Measurements from ENCODE around the gene PTBP1. TPM values are rescaled to one million over a fixed set of nuclear protein-coding genes. Genes with fewer than 3 reads are reported as not detected.

Gene PTBP1
- 222 to 238 TPM (median 234 TPM) in 5 replicates for total RNA-seq (2022; extraction: Qiagen RNA extraction; ENCODE audit: low read depth)

GRCh38 chr19:796692-797527 is at the start of gene PTBP1:
PTBP1 (plus strand) TSS chr19:797452; CDS start chr19:797498, 46 bp downstream.

GRCh38 chr19:750640-751423 is 46.4 kb upstream of the PTBP1 start, which contains the start of gene MISP:
MISP (plus strand) TSS chr19:751112; CDS start chr19:756947, 5,835 bp downstream.

GRCh38 chr19:821825-822503 is 24.7 kb downstream of the PTBP1 start, which contains the start of gene PLPPR3:
PLPPR3 (minus strand) TSS chr19:821955; CDS start chr19:821559, 396 bp downstream.

GRCh38 chr19:827710-828321 is 30.6 kb downstream of the PTBP1 start, which contains the start of gene AZU1:
AZU1 (plus strand) TSS chr19:827837; CDS start chr19:827847, 10 bp downstream.

GRCh38 chr19:840519-841206 is 43.4 kb downstream of the PTBP1 start, which contains the start of gene PRTN3:
PRTN3 (plus strand) TSS chr19:840999; CDS start chr19:841009, 10 bp downstream.

GRCh38 chr19:852136-853013 is 55.1 kb downstream of the PTBP1 start, which contains the start of gene ELANE:
ELANE (plus strand) TSS chr19:852303; CDS start chr19:852329, 26 bp downstream.

GRCh38 chr19:858868-859843 is 61.9 kb downstream of the PTBP1 start, which contains the start of gene CFD:
CFD (plus strand) TSS chr19:859664; CDS start chr19:859690, 26 bp downstream.

Other genes starting within 250 kb of the PTBP1 start
- 669 to 733 TPM (median 672 TPM) in 5 replicates for gene BSG, start 224.9 kb upstream of the PTBP1 start, total RNA-seq (2022; extraction: Qiagen RNA extraction; ENCODE audit: low read depth)
- gene HCN2, start 207.6 kb upstream of the PTBP1 start, total RNA-seq (2022; extraction: Qiagen RNA extraction; ENCODE audit: low read depth): 30.9 to 43.9 TPM (median 36.4 TPM) in 5 replicates
- gene POLRMT, start 163.9 kb upstream of the PTBP1 start, total RNA-seq (2022; extraction: Qiagen RNA extraction; ENCODE audit: low read depth): 64.0 to 104 TPM (median 94.3 TPM) in 5 replicates
- 0.32 to 0.97 TPM (median 0.76 TPM) in 5 replicates for gene FGF22, start 157.6 kb upstream of the PTBP1 start, total RNA-seq (2022; extraction: Qiagen RNA extraction; ENCODE audit: low read depth)
- 59.2 to 69.6 TPM (median 63.5 TPM) in 5 replicates for gene RNF126, start 134.2 kb upstream of the PTBP1 start, total RNA-seq (2022; extraction: Qiagen RNA extraction; ENCODE audit: low read depth)
- gene FSTL3, start 121.1 kb upstream of the PTBP1 start, total RNA-seq (2022; extraction: Qiagen RNA extraction; ENCODE audit: low read depth): 126 to 139 TPM (median 135 TPM) in 5 replicates
- gene PRSS57, start 102.0 kb upstream of the PTBP1 start, total RNA-seq (2022; extraction: Qiagen RNA extraction; ENCODE audit: low read depth): 0.09 to 0.31 TPM (median 0.12 TPM) in 4 of 5 replicates, not detected in the other
- 11.5 to 17.0 TPM (median 13.6 TPM) in 5 replicates for gene PALM, start 88.5 kb upstream of the PTBP1 start, total RNA-seq (2022; extraction: Qiagen RNA extraction; ENCODE audit: low read depth)
- gene MISP, start 46.3 kb upstream of the PTBP1 start, total RNA-seq (2022; extraction: Qiagen RNA extraction; ENCODE audit: low read depth): 86.2 to 99.9 TPM (median 95.7 TPM) in 5 replicates
- gene PLPPR3, start 24.5 kb downstream of the PTBP1 start, total RNA-seq (2022; extraction: Qiagen RNA extraction; ENCODE audit: low read depth): 1.9 to 4.8 TPM (median 3.8 TPM) in 5 replicates
- 0.14 to 0.34 TPM (median 0.22 TPM) in 4 of 5 replicates, not detected in the other for gene AZU1, start 30.4 kb downstream of the PTBP1 start, total RNA-seq (2022; extraction: Qiagen RNA extraction; ENCODE audit: low read depth)
- gene PRTN3, start 43.5 kb downstream of the PTBP1 start, total RNA-seq (2022; extraction: Qiagen RNA extraction; ENCODE audit: low read depth): 0.24 to 0.36 TPM (median 0.28 TPM) in 5 replicates
- 0.13 to 0.17 TPM (median 0.14 TPM) in 3 of 5 replicates, not detected in the others for gene ELANE, start 54.9 kb downstream of the PTBP1 start, total RNA-seq (2022; extraction: Qiagen RNA extraction; ENCODE audit: low read depth)
- gene CFD, start 62.2 kb downstream of the PTBP1 start, total RNA-seq (2022; extraction: Qiagen RNA extraction; ENCODE audit: low read depth): 8.2 to 19.0 TPM (median 16.7 TPM) in 5 replicates
- 10.9 to 20.5 TPM (median 18.7 TPM) in 5 replicates for gene MED16, start 95.7 kb downstream of the PTBP1 start, total RNA-seq (2022; extraction: Qiagen RNA extraction; ENCODE audit: low read depth)
- gene RNU6-9, start 96.0 kb downstream of the PTBP1 start, total RNA-seq (2022; extraction: Qiagen RNA extraction; ENCODE audit: low read depth): not detected in 5 replicates
- 27.2 to 42.8 TPM (median 35.9 TPM) in 5 replicates for gene R3HDM4, start 115.8 kb downstream of the PTBP1 start, total RNA-seq (2022; extraction: Qiagen RNA extraction; ENCODE audit: low read depth)
- gene KISS1R, start 119.9 kb downstream of the PTBP1 start, total RNA-seq (2022; extraction: Qiagen RNA extraction; ENCODE audit: low read depth): 0.17 to 0.43 TPM (median 0.30 TPM) in 5 replicates
- gene ARID3A, start 128.6 kb downstream of the PTBP1 start, total RNA-seq (2022; extraction: Qiagen RNA extraction; ENCODE audit: low read depth): 3.3 to 6.5 TPM (median 5.0 TPM) in 5 replicates
- 48.6 to 71.6 TPM (median 65.8 TPM) in 5 replicates for gene WDR18, start 186.9 kb downstream of the PTBP1 start, total RNA-seq (2022; extraction: Qiagen RNA extraction; ENCODE audit: low read depth)
- gene GRIN3B, start 203.0 kb downstream of the PTBP1 start, total RNA-seq (2022; extraction: Qiagen RNA extraction; ENCODE audit: low read depth): 1.1 to 2.9 TPM (median 2.4 TPM) in 5 replicates
- gene TMEM259, start 223.7 kb downstream of the PTBP1 start, total RNA-seq (2022; extraction: Qiagen RNA extraction; ENCODE audit: low read depth): 72.8 to 115 TPM (median 101 TPM) in 5 replicates
- gene RNU6-2, start 224.1 kb downstream of the PTBP1 start, total RNA-seq (2022; extraction: Qiagen RNA extraction; ENCODE audit: low read depth): not detected in 5 replicates
- 48.4 to 58.7 TPM (median 53.6 TPM) in 5 replicates for gene CNN2, start 229.2 kb downstream of the PTBP1 start, total RNA-seq (2022; extraction: Qiagen RNA extraction; ENCODE audit: low read depth)
- 4.6 to 9.3 TPM (median 8.6 TPM) in 5 replicates for gene ABCA7, start 242.7 kb downstream of the PTBP1 start, total RNA-seq (2022; extraction: Qiagen RNA extraction; ENCODE audit: low read depth)